GM18867 (cell line): Measurements from ENCODE around the gene MRPL55.
"Not testable (repeated sequence)": the region's sequence is repeated elsewhere in the genome, so short reads cannot be mapped to it uniquely, and the experiment has no call there.

Source experiments
- ATAC-seq: cut with Tn5 transposase; IDR thresholded peaks from one replicate; pipeline ENCODE4 v1.9.1; 2021; ENCODE audit warnings: mild to moderate bottlenecking, moderate library complexity; ENCODE audit not compliant: unreplicated experiment

MRPL55 gene

DNA sequence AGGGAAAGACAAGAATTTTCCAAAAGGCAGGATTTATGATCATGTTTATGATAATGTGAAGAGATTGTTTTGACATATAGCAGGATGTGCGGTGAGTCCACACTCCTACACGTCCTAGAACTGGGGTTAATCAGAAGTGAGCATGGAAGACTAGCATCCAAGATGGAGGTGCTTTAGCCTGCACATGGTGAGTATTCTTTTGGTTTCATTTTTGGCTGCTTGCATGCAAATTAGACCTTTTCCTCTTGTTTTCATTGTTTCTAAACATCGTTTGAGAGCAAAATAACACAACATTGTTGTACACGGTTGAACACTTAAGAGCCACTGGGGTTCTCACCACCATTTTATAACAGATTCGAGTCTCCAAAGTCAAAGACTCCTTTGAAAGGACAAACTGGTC lies 16.1 kb upstream of the MRPL55 start:
- ATAC-seq = no peak

DNA sequence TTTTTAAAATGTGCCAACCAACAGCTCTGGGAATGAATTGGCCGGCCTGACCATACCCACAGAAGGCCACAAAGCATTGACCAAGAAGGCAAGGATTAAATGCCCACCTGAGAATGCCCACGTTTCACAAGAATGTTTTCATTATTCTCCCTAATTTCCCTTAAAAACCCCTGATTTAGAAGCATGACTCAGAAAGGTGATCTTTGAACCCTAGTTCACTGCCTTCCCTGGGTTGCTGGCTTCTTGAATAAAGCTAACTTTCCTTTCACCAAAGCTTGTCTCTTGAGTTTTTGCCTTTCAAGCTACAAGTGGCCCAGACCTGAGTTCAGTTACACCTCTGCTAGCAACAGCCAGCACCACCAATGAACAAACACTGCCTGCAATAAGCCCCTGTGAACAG lies 14.4 kb upstream of the MRPL55 start:
- no peak for ATAC-seq

DNA sequence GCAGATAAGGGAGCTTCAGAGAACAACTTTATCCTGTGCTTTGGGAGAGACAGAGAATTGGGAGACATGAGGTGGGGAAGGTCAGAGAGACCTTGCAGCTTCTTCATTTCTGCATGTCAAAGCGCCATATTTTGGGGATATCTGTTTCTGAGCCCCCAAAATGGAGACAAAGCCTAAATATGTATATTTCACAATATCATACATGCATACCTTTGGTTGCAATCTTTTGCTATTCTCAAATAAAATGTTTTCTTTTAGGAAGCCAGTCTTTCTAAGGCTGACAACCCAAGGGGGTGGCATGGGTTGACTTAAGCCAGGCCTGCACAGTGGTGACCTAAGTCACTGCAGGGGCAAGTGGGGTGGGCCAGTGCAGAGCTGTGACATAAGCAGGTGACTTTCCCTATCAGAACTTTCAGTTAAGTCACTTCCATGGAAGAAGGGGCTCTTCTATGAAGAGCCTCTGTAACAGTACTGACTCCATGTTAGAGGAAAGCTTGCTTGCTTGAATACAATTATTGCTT lies 13.9 kb upstream of the MRPL55 start:
- no peak for ATAC-seq

DNA sequence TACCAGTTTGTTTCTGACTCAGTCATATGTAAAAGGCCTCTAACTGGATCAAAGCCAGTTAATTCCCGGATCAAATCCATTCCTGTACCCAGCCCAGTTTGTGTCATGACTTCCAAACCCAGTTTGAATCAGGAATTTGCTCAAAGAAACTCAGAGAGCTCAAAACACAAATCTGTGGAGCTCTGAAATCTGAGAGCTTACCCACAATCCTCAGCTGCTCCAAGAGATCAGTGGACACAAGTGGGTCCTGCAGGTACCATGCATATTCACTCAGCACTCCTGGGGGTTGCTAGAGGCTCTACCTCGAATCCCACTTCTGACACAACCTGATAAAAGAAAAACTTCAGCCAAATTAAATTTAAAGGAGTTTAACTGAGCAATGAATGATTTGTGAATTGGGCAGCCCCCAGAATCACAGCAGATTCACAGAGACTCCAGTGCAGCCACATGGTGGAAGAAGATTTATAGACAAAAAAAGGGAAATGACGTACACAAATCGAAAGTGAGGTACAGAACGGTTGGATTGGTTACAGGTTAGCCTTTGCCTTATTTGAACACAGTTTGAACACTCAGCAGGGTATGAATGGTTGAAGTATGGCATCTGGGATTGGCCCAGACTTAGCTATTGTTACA lies 11.9 kb upstream of the MRPL55 start:
- no peak for ATAC-seq

DNA sequence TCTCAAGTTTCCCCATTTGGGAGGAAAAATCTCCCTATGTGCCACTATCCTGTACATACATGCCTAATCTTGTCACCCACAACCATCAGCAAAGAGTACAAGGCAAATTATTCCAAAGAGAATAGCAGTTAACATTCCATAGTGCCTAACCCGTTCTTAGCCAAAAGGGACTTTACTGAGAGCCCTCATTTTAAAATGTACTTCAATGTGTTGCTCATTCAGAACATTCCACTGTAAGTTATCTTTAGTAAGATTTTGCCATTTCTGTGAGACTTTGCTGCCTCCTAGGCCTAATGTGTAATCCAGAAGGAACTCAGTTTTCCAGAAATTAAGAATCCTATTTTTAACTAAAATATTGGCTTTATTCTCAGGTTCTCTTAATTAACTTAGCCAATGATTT lies 11.3 kb upstream of the MRPL55 start:
- no peak for ATAC-seq

DNA sequence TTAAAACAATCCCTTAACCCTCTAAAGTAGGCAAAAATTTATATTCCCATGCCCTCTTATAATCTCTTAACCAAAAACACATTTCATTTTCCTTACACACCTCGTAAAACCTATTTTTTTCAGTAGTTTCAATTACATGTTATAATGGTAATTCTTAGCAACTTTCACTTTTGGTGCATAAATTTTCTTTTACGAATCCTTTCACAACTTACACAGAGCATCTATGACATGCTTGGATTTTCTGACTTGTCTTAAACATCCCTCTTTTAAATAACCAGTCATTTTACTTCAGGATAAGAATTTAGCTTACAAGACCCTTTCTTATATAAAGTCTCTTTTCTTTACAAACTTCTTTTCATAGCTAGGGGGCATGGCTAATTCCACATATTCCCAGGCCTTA lies 8.9 kb upstream of the MRPL55 start:
- no peak for ATAC-seq

DNA sequence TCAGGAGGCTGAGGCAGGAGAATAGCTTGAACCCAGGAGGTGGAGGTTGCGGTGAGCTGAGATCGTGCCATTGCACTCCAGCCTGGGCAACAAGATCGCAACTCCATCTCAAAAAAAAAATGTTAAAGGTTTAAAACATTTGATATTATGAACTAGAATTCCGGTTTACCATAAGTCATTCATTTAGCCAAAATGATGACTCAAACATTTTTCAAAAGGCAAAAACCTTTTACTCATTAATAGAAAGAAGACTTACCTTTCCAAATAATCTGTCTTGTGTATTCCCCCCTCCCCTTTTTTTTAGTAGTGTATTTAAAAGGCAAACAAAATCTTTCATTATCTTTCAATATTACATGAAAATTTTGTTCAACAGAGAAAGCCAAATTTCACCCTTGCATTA lies 8.2 kb upstream of the MRPL55 start:
- ATAC-seq = no peak

DNA sequence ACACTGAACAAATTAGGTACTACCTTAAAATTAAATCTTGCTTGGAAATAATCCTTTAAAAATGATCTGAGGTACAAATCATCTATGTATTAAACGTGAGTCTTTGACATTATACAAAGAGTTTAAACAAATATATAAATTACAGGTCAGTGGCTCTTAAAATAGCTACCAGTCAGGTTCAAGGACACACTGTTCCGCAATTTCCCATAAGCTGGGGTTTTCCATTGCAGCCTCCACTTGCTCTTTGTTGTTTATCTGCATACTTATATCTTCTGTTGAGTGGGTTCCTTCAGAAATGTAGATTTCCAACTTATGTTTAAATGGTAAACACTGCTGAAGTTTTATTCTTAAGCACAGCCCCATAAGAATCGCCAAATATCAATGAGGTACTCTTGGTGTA lies 5.7 kb upstream of the MRPL55 start:
- ATAC-seq = no peak

DNA sequence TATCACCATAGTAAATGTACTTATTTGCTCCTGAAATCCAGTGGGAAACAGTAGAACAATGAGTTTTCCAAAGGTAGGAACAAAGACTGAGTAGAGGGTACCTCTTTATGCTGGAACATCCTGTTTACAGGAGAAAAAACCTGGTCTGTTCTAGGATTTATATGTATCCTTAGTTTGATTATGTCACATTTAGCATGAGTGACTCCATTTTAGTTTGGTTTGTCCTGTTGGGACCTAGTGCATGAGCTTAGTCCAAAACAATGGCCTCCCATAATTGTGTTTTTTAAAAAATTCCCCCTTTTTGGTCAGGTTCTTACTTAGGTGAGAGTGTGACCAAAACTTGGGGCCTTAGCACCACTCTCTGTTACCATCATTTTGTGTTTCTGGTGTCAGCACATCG lies 3.5 kb upstream of the MRPL55 start:
- ATAC-seq = no peak

DNA sequence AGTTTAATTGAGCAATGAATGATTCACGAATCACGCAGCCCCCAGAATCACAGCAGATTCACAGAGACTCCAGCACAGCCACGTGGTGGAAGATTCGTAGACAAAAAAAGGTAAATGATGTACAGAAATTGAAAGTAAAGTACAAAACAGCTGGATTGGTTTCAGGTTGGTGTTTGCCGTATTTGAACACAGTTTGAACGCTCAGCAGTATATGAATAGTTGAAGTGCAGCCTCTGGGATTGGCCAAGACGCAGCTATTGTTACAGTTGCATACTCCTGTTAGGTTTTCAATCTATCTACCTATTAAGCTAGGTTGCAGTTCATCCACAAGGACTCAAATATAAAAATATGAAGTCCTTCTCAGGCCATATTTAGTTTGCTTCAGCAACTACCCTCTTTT lies 3.1 kb upstream of the MRPL55 start:
- no peak for ATAC-seq

DNA sequence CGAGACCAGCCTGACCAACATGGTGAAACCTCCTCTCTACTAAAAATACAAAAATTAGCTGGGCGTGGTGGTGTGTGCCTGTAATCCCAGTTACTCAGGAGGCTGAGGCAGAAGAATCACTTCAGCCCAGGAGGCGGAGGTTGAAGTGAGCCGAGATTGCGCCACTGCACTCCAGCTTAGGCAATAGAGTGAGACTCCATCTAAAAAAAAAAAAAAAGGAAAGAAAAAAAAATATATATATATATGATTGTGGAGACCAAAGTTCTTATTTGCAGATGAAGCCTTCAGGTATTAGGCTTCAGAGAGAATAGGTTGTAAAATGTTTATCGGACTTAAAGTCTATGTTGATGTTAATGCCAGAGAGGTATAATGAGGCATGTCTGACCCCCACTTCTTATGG lies 2.2 kb upstream of the MRPL55 start:
- ATAC-seq = not testable (repeated sequence)

DNA sequence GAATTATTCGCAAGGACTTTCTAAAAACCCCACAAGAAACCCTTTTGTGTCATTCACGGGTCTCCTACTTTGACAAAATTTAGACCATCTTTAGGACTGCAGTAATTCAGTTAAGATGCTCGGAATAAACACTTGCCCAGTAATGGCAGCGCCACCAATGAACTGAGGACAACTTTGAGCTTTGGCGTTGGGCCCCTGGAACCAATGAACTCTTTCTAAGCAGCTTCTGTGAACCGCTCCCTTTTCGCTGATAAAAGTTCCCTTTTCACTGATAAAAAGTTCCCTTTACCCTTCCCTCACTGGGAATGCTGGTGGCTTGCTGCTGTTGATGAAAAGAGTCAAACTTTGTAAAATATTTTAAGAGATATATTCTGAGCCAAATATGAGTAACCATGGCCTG lies 1.5 kb upstream of the MRPL55 start:
- no peak for ATAC-seq

DNA sequence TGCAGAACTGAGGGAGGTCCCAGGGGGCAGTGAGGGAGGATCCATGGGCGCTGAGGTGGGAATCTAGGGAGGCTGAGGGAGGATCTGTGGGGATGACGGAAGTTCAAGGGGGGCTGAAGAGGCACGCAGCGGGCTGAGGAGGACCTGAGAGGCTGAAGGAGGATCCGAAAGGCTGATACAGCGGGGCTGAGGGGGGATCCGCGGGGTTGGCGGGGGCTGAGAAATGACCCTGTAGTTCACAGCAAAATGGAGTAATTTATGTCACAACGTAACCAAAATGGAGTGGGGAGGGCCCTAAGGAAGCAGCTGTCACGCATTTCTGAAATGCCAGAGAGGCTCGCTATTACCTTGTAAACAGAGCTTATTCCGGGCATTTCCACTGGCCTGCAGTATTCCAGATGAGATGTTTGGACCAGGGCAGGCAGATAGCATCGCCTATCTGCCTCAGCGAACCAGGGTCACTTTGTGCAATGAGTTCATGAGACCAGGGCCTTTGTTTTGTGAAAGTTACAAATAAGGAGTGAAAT lies 926 bp upstream of the MRPL55 start:
- ATAC-seq = no peak

DNA sequence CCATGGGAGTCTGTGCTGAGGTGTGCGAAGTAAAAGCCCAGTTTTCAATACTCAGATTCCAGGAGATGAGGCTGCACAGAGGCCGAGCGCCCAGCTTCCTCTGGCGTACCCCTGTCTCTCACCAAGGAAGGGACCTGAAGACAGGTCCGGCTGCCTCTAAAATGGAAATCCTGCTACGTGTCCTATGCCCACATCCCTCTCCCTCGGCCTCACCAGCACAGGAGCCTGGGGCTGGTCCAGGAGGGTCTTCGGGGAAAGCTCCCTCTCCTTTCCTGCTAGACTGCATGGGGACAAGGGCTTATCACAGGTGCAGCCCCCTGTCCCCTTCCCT lies 392 bp downstream of the MRPL55 start:
- no peak for ATAC-seq

DNA sequence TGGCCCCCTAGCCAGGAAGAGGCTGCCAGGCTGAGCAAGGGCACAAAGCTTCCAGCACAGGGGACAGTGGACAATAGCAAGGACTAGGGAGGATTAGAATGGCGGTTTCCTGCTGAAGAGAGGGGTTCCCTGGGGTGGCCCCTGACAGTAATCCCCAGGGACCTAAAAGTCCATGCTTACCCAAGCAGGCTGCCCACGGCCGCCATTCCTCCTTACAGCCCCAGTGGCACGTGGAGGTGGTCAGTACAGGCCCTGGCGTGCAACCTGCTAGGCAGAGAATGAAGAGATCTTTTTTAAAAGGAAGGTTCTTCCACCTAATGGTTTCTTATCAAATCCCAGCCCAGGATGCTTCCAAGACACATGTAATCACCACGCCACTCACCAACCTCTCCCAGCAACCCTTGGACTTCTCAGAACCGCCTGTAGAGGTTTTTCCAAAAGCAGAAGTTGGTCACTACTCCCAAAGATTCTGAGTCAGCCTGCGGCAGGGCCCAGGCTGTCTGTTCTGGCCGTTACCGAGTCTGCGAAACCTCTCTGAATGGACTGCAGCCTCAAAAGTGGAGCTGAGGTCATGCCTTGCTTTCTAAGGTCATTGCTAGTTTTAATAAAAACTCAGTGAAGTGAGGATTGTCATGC lies 926 bp downstream of the MRPL55 start:
- no peak for ATAC-seq

DNA sequence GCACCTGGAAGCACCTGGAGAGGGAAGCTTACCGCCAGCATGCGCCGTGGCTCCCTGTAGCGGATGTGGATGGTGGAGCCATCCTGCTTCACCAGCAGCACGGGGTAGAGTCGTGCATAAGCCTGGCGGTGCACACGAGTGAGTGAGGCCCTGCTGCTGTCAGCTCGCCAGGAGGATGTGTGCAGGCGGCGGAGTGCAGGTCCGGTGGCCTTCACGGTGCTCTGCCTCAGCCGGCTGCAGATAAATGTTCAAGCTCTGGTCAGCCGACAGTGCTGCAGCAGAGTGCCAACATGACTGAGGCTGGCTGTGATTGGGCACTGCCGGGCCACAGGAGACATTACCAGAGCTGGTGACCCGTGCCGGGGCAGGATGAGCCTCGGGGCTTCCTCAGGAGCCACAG lies 1.5 kb downstream of the MRPL55 start:
- no peak for ATAC-seq

DNA sequence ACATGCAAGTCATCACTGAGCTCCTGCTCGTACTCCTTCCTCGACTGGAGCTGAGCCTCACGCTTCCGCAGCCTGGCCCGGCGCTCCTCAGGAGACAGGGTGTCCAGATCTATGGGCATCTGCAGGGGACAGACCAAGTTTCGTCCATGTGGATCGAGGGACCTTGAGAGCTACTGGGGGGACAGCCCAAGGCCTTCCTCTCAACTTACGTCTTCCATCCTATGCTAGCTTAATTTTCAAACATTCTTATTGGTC lies 2.4 kb downstream of the MRPL55 start:
- ATAC-seq = no peak

DNA sequence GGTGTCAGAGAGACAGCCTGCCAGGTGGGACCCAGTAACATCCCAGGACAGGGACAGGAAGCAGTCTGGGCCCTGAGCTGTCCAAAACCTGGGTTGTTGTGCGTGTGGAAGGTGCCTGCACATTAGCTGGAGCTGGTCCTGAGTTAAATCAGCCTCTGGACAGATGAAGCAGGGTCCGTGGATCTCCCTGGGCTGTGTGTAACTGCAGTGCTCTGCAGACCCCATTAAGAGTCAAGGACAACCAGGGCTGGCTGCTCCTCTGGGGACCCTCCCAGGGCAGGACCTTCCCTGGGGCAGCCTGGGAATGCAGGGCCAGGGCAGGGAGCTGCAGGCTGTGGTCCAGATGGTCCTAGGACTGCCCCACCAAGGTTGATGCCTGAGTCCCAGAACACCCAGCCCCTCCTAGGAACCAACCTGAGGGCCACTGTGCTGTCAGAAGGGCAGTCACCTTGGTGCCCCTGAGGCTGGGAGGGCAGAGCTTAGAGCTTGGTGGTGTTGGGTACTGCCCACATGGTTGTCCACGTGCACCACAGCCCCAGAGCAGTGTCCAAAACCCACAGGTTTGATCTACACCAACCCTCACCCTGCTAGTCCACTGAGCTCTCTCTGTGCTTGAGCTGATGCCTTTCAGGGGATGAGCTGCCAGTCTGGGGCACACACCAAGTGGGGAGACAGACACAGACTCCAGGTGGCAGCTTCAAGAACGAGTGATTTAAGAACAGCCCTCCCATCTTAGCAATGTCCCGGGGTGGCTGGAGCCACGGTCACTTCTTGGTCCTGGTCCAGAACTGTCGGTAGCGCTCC lies 2.9 kb downstream of the MRPL55 start:
- ATAC-seq = no peak

DNA sequence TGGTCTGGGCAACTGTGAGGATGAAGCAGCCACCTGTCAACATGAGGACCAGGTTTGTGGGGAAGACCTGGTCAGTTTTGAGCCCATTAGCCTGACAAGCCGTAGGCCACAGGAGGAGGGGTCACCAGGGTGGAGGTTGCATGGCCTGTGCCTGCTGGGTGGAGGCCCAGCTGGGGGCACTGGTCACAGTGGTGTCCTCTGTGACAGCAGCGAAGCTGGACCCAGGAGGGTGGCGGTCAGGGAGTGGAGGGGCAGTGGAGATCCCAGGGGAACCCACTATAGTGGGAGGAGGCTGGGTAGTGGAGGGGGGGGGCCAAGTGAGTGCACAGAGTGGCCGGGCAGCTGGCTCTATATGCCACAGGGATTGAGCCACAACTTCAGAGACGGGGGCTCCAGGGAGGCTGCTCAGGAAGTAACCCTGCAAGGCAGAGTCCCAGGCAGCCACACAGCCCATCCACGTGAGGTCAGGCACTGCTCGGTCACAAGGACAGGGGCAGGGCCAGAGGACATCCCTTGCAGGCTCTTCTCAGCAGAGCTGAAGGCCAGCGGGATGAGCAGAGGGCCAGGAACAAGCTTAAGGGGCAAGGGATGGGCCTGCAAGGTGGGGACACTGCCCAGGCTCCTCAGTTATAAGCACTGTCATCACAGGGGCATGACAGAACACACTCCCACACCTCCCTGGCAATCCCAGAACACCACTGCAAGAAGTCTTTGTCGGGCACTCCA lies 3.7 kb downstream of the MRPL55 start:
- no peak for ATAC-seq

DNA sequence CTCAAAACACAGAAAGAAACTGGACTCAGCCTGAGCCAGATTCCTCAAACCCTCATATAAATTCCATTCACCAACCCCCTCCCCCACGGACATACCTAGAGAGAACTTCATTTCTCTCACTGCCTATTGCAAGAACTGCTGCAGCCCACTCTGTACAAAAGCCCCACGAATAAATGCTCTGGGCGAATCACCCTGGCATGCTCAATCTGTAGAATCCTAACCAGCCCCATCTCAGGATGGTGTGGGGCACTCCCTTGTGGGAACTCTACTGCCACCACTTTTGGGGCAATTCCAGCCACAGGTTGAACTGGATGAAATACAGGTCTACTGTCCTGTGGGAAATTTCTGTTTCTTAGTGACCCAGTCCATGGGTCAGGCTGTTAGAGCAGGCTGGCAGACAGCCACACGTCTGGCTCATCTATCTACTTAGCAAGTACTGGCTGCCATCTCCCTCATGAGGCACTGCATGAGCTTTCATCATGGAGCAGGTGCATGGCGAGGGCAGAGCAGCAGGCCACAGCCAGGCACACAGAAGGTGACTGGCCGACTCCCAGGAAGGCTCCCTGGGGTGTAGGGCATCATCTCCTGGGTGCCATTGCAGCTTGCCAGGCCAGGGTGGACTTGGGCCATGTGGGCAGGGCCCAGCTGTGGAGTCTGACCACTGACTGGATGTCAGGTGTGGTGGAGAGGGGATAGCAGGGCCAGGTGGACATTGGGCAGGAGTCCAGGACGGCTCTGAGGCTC lies 4.4 kb downstream of the MRPL55 start:
- no peak for ATAC-seq
